NCI-H1092 (cell line): Measurements from ENCODE around the gene EXOSC5.
"Not testable (repeated sequence)": the region's sequence is repeated elsewhere in the genome, so short reads cannot be mapped to it uniquely, and the experiment has no call there.

Experiments used
- DNase-seq: peaks from one replicate; lab custom pipeline; 2025; lab: John Stamatoyannopoulos, UW

Gene EXOSC5

GRCh38 chr19:41405776-41406175, 8.6 kb upstream of the EXOSC5 start:
- DNase-seq = no peak

- no peak for DNase-seq
Observed at GRCh38 chr19:41403181-41403970, 6.2 kb upstream of the EXOSC5 start.

- no peak for DNase-seq
Observed at GRCh38 chr19:41402010-41402409, 4.9 kb upstream of the EXOSC5 start.

DNA sequence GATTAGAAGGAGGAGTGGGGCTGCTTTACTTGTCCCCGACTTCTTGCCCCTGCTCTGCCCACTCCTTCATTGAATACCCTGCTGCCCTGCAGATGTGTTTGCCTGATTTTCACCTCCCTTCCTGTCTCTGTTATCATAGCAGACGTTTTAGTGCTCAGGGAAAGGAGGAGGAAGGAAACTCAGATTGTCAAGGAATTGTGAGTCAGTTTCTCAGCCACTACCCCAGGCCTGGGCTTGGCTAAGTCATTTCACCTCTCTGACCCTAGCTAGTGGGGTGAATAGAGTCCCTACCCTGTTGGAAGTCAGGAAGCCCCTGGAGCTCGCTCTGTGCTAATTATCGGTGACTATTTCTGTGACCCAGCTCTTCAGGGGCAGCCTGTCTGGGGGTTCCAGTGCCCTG, 4.3 kb upstream of the EXOSC5 start:
- DNase-seq = no peak

GRCh38 chr19:41399525-41399924, 2.4 kb upstream of the EXOSC5 start:
- DNase-seq = no peak

- DNase-seq = no peak
Observed at GRCh38 chr19:41399091-41399490, 1.9 kb upstream of the EXOSC5 start.

DNA sequence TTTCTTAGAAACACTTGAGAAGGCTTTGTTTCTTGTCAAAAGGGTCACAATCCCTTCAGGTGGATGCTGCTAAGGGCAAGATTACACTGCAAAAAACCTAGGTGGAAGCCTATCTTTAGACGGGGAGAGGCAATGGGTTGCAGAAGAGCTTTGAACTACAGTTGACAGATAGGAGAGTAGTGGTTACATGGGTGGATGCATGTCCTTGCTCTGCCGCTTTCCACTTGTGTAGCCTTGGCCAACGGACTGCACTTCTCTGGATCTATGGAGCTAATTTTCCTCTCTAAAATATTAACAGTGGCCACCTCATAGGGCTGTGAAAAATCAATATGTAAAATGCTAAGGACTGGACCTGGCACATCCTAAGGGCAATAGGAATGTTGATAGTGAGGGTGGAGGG, 1.4 kb upstream of the EXOSC5 start:
- DNase-seq = no peak

DNA sequence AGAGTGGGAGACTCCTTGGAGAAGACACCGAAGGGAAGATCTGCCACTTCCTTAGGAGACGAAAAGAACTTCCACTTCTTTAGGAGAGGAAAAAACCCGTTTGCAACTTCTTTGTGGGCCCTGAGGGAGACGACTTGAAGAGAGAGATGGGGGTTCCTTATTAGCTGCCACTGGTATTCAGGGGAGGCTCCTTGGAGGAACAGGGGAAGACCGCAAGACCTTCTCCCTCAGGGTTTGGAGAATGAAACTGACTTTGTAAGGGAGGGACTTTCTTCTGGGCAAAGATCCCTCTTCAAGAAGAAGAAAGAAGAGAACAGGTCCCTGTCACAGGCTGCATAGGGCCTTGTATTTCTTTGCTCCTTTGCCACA, 875 bp upstream of the EXOSC5 start:
- no peak for DNase-seq

GRCh38 chr19:41395355-41395754, 1.8 kb downstream of the EXOSC5 start:
- no peak for DNase-seq

- DNase-seq = no peak
Observed at GRCh38 chr19:41392775-41393174, 4.4 kb downstream of the EXOSC5 start.

DNA sequence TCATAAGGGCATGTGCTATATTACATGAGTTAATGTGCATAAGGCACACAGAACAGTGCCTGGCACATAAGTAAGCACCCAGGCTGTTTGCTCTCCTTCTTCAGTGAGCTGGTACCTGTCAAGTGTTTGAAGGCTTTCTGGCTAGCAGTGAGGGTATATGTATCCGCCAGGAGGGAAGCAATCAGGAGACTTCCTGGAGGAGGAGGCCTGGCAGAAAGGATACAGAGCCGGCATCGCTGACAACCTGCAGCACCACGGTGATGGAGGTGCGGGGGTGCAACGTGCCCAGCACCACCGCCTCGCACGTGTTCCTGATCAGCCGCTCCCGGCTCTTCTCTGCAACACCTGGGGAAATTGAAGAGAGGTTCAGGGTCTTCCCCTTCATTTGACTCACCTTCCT, 5.5 kb downstream of the EXOSC5 start:
- DNase-seq = no peak

GRCh38 chr19:41386442-41386841, 10.7 kb downstream of the EXOSC5 start:
- DNase-seq = no peak

DNA sequence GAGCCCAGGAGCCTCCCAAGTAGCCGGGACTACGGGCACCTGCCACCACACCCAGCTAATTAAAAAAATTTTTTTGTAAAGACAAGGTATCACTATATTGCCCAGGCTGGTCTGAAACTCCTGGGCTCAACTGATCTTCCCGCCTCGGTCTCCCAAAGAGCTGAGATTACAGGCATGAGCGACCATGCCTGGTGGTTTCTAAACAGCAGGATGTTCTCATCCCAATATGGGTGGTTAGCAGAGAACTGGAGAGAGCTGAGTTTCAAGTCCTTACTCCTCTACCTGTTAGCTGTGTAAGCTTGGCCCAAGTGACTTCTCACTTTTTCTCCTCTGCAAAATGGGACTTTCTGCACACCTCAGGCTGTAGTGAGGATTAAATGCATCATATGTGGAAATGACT, 12.8 kb downstream of the EXOSC5 start:
- DNase-seq = no peak

GRCh38 chr19:41381536-41381935, 15.6 kb downstream of the EXOSC5 start:
- DNase-seq = not testable (repeated sequence)

- DNase-seq = no peak
Observed at GRCh38 chr19:41377977-41378709, 19.0 kb downstream of the EXOSC5 start.

GRCh38 chr19:41376998-41377365, 20.2 kb downstream of the EXOSC5 start:
- DNase-seq = no peak

DNA sequence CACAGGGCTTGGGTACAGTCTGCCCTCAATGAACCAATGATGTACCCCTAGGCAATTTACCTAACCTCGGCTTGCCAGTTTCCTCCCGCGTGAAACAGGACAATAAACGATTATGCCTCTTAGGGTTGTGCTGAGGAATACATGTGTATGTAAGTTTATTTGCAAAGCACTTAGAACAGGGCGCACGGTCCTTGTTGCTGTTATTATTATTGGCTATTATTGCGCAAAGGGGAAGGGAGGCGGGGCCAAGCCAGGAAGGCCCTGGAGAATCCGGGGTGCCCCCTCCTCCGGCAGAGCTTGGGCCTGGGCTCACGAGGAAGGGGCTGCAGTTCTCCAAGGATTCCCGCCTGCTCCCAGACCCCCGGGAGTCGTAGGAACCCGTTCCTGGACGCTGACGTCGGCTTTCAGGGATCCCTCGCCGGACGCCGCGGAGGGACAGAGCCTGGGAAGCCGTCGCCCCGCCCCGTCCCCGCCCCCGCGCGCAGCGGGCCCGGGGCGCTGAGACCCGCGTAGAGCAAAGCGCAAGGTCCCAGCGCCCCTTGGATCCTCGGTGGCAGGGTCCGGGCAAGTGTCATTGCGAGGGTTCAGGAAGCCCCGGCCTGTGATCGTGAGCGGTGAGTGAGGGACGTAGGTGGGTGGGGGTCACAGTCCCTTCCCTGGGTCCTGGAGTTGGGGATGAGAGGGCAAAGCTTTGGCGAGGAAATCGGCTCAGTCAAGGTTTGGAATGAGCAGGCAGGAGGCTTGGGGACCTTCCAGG, 20.7 kb downstream of the EXOSC5 start, which contains the start of gene TMEM91:
TSS of gene TMEM91 (plus strand) at position 293 of the 757 bp plus-strand sequence. CDS start 1,777 bp downstream, outside the sequence.
- no peak for DNase-seq

GRCh38 chr19:41373993-41374392, 23.2 kb downstream of the EXOSC5 start:
- peak; percentile 83 for DNase-seq

GRCh38 chr19:41372501-41372900, 24.7 kb downstream of the EXOSC5 start:
- no peak for DNase-seq

GRCh38 chr19:41371541-41371940, 25.6 kb downstream of the EXOSC5 start:
- no peak for DNase-seq

DNA sequence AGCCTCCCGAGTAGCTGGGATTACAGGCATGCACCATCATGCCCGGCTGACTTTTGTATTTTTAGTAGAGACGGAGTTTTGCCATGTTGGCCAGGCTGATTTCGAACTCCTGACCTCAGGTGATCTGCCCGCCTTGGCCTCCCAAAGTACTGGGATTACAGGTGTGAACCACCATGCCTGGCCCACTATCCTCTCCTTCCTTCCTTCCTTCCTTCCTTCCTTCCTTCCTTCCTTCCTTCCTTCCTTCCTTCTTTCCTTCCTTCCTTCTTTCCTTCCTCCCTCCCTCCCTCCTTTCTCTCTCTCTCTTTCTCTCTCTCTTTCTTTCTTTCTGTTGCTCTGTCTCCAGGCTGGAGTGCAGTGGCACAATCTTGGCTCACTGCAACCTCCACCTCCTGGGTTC, 26.0 kb downstream of the EXOSC5 start:
- not testable (repeated sequence) for DNase-seq

DNA sequence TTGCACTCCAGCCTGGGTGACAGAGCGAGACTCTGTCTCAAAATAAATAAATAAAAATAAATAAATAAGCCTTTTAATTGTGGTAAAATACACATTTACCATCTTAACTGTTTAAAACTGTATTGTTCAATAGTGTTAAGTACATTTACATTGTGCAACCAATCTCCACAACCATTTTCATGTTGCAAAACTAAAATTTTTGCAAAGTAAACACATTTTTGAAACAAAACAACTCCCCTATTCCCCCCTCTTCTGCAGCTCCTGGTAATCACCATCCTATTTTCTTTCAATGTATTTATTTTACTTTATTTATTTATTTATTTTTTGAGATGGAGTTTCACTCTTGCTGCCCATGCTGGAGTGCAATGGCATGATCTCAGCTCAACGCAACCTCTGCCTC, 27.4 kb downstream of the EXOSC5 start:
- DNase-seq = no peak

- no peak for DNase-seq
Observed at GRCh38 chr19:41367848-41368301, 29.3 kb downstream of the EXOSC5 start.
